Neural progenitor cell (in vitro differentiated cells): ENCODE data around the gene UBE2G2. TPM values are rescaled to one million over a fixed set of nuclear protein-coding genes. Genes with fewer than 3 reads are reported as not detected.

ENCODE experiments used
- DNase-seq: peaks from one replicate; pipeline ENCODE4 v3.0.0-alpha.2; 2016; ENCODE audit warnings: low spot score
- H2AFZ ChIP-seq: fragments of 200-600 bp; sonication (generic); replicated peaks from 2 replicates; pipeline ENCODE4 v1.6.1; 2016; ENCODE audit warnings: antibody characterized with exemption
- H3F3A ChIP-seq: fragments of 200-600 bp; sonication (generic); 2 replicates; pipeline ENCODE4 v1.6.1; 2016; ENCODE audit warnings: antibody characterized with exemption, low read depth
- H3K27ac ChIP-seq: fragments of 200-600 bp; sonication (generic); 2 replicates; pipeline ENCODE4 v1.5.1; 2016; ENCODE audit warnings: mild to moderate bottlenecking
- H3K27me3 ChIP-seq: fragments of 200-600 bp; sonication (generic); 2 replicates; pipeline ENCODE4 v1.6.1; 2016; ENCODE audit warnings: mild to moderate bottlenecking, moderate library complexity
- H3K36me3 ChIP-seq: fragments of 200-600 bp; sonication (generic); 2 replicates; pipeline ENCODE4 v1.5.1; 2016
- H3K4me1 ChIP-seq: fragments of 200-600 bp; sonication (generic); 2 replicates; pipeline ENCODE4 v1.6.1; 2016; ENCODE audit warnings: mixed run types
- H3K4me2 ChIP-seq: fragments of 200-600 bp; sonication (generic); 2 replicates; pipeline ENCODE4 v1.6.1; 2016
- H3K4me3 ChIP-seq: fragments of 200-600 bp; sonication (generic); 2 replicates; pipeline ENCODE4 v1.5.1; 2016
- H3K79me2 ChIP-seq: fragments of 200-600 bp; sonication (generic); 2 replicates; pipeline ENCODE4 v1.6.1; 2016; ENCODE audit warnings: low read depth
- H3K9ac ChIP-seq: fragments of 200-600 bp; sonication (generic); 2 replicates; pipeline ENCODE4 v1.6.1; 2016
- H3K9me3 ChIP-seq: fragments of 200-600 bp; sonication (generic); 2 replicates; pipeline ENCODE4 v1.5.1; 2016; ENCODE audit warnings: low read depth
- H4K20me1 ChIP-seq: fragments of 200-600 bp; sonication (generic); 2 replicates; pipeline ENCODE4 v1.6.1; 2016; ENCODE audit warnings: low read depth
- H3K27ac Mint-ChIP-seq: 3 replicates; pipeline ENCODE4 v1.8.0; 2021; ENCODE audit warnings: mixed read lengths
- H3K27me3 Mint-ChIP-seq: 2 replicates; pipeline ENCODE4 v1.8.0; 2022; ENCODE audit warnings: low read depth, mild to moderate bottlenecking, inconsistent platforms, moderate library complexity, mixed read lengths; ENCODE audit not compliant: insufficient read depth
- H3K36me3 Mint-ChIP-seq: 3 replicates; pipeline ENCODE4 v1.8.0; 2021; ENCODE audit warnings: mixed read lengths
- H3K4me1 Mint-ChIP-seq: 3 replicates; pipeline ENCODE4 v1.8.0; 2021; ENCODE audit warnings: mixed read lengths
- H3K4me3 Mint-ChIP-seq: 3 replicates; pipeline ENCODE4 v1.8.0; 2021; ENCODE audit warnings: mild to moderate bottlenecking, moderate library complexity, mixed read lengths
- H3K9me3 Mint-ChIP-seq: 3 replicates; pipeline ENCODE4 v1.8.0; 2020; ENCODE audit warnings: mixed read lengths
- EZH2 ChIP-seq: fragments of 200-600 bp; sonication (generic); IDR thresholded peaks from 2 replicates; pipeline ENCODE4 v1.6.1; 2017; ENCODE audit warnings: antibody characterized with exemption, mild to moderate bottlenecking, moderate library complexity
- EZH2phosphoT487 ChIP-seq: fragments of 200-600 bp; sonication (generic); IDR thresholded peaks from 2 replicates; pipeline ENCODE4 v1.6.1; 2017; ENCODE audit warnings: antibody characterized with exemption
- total RNA-seq: library from RNA; depleted of rRNA; stranded (reverse); fragments of >200 nt; gene quantifications from 2 replicates; pipeline ENCODE4 v1.2.3, GENCODE V29; 2015; ENCODE audit warnings: low replicate concordance
- TF ChIP-seq, protein P1 (sequence below): fragments of 200-600 bp; sonication (generic); IDR thresholded peaks from 2 replicates; pipeline ENCODE4 v1.5.1; 2017; ENCODE audit warnings: antibody characterized with exemption, mild to moderate bottlenecking

Gene UBE2G2
- total RNA-seq, 1 donor from 2014 or later = 83.1 TPM

DNA sequence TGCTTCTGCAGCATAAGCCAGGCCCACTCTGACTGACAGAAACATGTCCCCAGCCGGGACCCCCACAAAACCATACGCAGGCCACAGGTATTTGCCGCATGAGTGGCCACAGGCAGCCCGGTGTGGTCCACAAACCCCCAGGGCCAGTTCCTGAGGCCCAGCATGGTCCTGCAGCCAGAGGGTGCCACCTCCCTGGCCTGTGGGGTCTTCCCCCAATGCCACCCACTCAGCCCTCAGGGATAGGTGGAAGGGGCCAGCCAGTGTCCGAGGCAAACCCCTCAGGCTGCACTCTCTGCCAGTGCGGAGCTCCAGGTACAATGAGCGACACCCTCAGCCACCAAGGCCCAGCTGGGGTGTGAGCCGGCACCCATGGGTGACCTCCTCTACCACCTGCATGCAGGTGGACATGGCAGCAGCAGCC lies 43.5 kb downstream of the UBE2G2 start:
- H3K9me3 Mint-ChIP-seq = peaks cover 12% of the 10 kb centered on the region
- peaks cover 12% of the 10 kb centered on the region for H3K4me1 Mint-ChIP-seq
- no peaks in the 10 kb centered on the region for H3K79me2 ChIP-seq
- no peaks in the 10 kb centered on the region for H3K4me1 ChIP-seq
- H3K27me3 ChIP-seq = no peaks in the 10 kb centered on the region
- H3K27me3 Mint-ChIP-seq = peaks cover 7% of the 10 kb centered on the region
- H3K9ac ChIP-seq = no peak overlapping the region
- TF ChIP-seq EZH2phosphoT487 (no peak), EZH2 (no peak)
- TF ChIP-seq, protein P1, sequence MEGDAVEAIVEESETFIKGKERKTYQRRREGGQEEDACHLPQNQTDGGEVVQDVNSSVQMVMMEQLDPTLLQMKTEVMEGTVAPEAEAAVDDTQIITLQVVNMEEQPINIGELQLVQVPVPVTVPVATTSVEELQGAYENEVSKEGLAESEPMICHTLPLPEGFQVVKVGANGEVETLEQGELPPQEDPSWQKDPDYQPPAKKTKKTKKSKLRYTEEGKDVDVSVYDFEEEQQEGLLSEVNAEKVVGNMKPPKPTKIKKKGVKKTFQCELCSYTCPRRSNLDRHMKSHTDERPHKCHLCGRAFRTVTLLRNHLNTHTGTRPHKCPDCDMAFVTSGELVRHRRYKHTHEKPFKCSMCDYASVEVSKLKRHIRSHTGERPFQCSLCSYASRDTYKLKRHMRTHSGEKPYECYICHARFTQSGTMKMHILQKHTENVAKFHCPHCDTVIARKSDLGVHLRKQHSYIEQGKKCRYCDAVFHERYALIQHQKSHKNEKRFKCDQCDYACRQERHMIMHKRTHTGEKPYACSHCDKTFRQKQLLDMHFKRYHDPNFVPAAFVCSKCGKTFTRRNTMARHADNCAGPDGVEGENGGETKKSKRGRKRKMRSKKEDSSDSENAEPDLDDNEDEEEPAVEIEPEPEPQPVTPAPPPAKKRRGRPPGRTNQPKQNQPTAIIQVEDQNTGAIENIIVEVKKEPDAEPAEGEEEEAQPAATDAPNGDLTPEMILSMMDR = no peak
- no peak overlapping the region for H3K27ac Mint-ChIP-seq
- H3K36me3 ChIP-seq = no peaks in the 10 kb centered on the region
- H3K27ac ChIP-seq = no peak overlapping the region
- no peaks in the 10 kb centered on the region for H3K9me3 ChIP-seq
- no peak overlapping the region for H3K4me3 ChIP-seq
- H3K4me2 ChIP-seq = no peak overlapping the region
- no peaks in the 10 kb centered on the region for H4K20me1 ChIP-seq
- H3K4me3 Mint-ChIP-seq = no peak overlapping the region
- H3K36me3 Mint-ChIP-seq = no peaks in the 10 kb centered on the region
- no peak for DNase-seq
- H2AFZ ChIP-seq = no peak overlapping the region
- H3F3A ChIP-seq = no peaks in the 10 kb centered on the region

- TF ChIP-seq, protein P1 = no peak
- TF ChIP-seq EZH2 (no peak), EZH2phosphoT487 (no peak)
- H4K20me1 ChIP-seq = no peaks in the 10 kb centered on the region
- no peaks in the 10 kb centered on the region for H3K9me3 ChIP-seq
- no peaks in the 10 kb centered on the region for H3K27me3 ChIP-seq
- no peaks in the 10 kb centered on the region for H3K36me3 Mint-ChIP-seq
- no peak for DNase-seq
- H3K9me3 Mint-ChIP-seq = peaks cover 12% of the 10 kb centered on the region
- no peak overlapping the region for H3K4me3 ChIP-seq
- no peak overlapping the region for H3K9ac ChIP-seq
- H3K36me3 ChIP-seq = no peaks in the 10 kb centered on the region
- no peak overlapping the region for H3K4me2 ChIP-seq
- no peak overlapping the region for H3K4me3 Mint-ChIP-seq
- peaks cover 5% of the 10 kb centered on the region for H3K27me3 Mint-ChIP-seq
- H3K27ac ChIP-seq = no peak overlapping the region
- no peaks in the 10 kb centered on the region for H3K4me1 ChIP-seq
- no peaks in the 10 kb centered on the region for H3F3A ChIP-seq
- H2AFZ ChIP-seq = no peak overlapping the region
- H3K79me2 ChIP-seq = no peaks in the 10 kb centered on the region
- no peak overlapping the region for H3K27ac Mint-ChIP-seq
- peaks cover 13% of the 10 kb centered on the region for H3K4me1 Mint-ChIP-seq
These were observed 43.9 kb downstream of the UBE2G2 start for GRCh38 chr21:44757731-44758130.

DNA sequence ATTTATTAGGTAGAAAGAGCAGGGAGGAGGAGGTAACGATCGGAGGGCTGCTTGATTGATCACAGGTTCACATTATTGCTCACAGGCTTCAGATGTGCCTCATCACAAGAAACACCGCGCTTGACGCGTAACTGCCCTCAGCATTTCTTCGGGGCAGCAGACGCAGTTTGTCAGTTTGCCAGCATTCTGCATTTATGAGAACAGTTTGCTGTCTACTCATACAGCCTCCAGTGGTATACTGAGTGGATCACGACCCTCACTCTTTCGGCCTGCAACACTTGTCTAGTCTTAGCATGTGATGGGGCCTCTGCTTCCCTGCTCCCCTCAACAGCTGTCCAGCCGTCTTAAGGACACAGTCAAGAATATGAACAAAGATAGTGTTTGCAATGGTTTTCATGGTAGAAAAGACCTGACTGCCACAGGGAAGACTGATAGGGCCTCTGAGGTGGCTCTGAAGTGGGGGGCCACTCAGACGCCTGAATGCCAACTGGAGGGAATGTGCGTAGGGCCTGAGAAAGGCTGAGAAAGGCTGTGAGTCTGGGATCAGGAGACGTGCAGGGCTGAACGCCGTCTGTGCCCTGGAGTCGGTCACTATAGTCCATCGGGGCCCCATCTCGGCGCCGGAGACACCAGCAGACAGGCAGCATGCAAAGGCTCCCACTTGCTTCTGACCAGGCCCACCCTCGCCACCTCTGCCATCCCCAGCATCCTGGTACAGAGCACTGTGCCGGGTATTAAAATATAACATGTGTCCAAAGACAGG lies 45.0 kb downstream of the UBE2G2 start:
- no peak overlapping the region for H3K4me2 ChIP-seq
- H4K20me1 ChIP-seq = no peaks in the 10 kb centered on the region
- no peaks in the 10 kb centered on the region for H3K79me2 ChIP-seq
- H3K9me3 ChIP-seq = no peaks in the 10 kb centered on the region
- H3F3A ChIP-seq = no peaks in the 10 kb centered on the region
- H3K36me3 Mint-ChIP-seq = no peaks in the 10 kb centered on the region
- H3K27me3 ChIP-seq = no peaks in the 10 kb centered on the region
- peaks cover 17% of the 10 kb centered on the region for H3K4me1 Mint-ChIP-seq
- no peaks in the 10 kb centered on the region for H3K36me3 ChIP-seq
- no peak overlapping the region for H3K27ac Mint-ChIP-seq
- H3K27ac ChIP-seq = no peak overlapping the region
- H2AFZ ChIP-seq = no peak overlapping the region
- H3K4me3 Mint-ChIP-seq = no peak overlapping the region
- peaks cover 12% of the 10 kb centered on the region for H3K9me3 Mint-ChIP-seq
- DNase-seq = no peak
- no peak for TF ChIP-seq EZH2phosphoT487
- TF ChIP-seq EZH2 = no peak
- TF ChIP-seq, protein P1 = no peak
- H3K4me1 ChIP-seq = no peaks in the 10 kb centered on the region
- no peak overlapping the region for H3K9ac ChIP-seq
- H3K4me3 ChIP-seq = no peak overlapping the region
- H3K27me3 Mint-ChIP-seq = peaks cover 7% of the 10 kb centered on the region
